ENCODE results near the gene DUSP7.
A peak's percentile ranks its signal among the peaks of the same experiment; 100 is the strongest.

The DUSP7 gene

DNA sequence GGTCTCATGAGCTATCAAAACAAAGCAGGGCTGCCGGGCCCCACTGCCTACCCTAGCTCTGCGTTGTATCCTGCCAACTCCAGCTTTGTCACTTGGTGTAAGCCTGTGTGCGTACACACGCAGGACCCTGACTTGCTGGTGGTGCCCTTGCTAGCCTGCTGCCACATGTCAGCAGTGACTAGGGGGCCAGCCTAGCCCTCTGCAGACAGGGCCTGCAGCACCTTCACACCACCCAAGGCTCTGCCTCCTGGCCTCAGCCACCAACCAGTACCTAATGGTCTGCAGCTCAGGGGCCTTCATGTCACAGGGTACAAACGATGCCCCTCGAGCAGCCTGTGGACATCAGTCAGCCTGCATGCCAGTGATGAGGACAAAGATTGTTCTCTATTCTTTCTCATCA is 30.1 kb upstream of the DUSP7 start:
- DNase-seq: no peak

DNA sequence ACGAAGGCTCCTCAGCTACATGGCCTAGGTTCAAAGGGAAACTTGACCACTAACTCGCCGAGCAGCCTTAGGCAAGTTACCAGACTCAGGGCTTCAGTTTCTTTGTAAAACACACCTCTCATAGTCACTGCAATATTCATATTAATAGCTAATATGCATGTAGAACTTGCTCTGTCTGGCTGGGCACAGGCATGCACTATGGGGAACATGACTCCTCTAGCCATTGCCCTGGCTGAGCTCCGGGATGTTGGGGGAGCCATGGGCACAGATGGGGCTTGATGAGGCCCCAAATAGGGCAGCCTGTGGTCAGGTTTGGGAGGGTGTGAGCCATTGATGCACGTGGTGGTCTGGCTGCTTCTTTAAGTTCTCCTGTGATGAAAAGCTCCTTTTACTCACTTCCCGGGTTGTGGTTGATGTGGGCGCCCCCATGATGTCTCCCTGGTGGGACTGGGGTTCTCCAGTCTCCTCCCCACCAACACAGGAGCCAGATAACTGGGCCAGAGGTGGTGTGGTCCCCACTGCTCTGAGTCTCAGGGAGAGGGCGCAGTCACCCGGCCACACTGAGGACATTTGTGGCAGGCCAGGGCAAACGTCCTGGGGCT is 29.4 kb upstream of the DUSP7 start:
- DNase-seq: peak; percentile 69

DNA sequence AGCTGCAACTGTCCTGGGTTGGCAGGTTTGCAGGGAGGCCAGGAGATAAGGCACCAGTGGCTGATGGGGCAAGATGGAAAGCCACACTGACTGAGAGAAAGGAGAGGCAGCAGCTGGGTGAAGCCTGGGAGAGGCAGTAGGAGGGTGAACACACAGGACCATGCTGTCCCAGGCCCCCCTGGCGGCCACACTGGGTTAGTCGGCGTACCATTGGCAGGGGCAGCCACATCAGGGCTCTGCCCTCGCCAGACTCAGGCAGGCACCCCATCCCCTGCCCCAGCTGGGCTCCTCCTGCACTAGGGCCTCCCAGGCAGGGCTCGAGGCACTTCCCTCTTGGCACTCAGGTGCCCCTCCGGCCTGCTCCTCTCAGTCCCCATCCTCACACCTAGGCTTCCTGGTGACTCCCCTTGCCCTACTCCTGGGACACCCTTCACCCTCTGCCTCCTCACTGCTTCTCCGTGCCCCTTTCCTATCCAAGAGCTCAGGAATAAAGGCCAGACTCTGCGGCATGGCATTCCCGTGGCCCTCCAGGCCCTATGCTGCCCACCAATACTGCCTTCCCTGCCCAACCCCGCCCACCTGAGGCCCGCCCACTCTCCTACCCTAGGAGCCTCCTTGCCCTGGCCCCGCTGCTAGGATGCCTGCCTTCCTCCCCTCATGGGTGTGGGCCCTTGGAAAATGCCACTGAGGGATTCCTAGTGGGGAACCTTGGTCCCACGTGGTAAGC is 28.7 kb upstream of the DUSP7 start:
- DNase-seq: no peak

DNA sequence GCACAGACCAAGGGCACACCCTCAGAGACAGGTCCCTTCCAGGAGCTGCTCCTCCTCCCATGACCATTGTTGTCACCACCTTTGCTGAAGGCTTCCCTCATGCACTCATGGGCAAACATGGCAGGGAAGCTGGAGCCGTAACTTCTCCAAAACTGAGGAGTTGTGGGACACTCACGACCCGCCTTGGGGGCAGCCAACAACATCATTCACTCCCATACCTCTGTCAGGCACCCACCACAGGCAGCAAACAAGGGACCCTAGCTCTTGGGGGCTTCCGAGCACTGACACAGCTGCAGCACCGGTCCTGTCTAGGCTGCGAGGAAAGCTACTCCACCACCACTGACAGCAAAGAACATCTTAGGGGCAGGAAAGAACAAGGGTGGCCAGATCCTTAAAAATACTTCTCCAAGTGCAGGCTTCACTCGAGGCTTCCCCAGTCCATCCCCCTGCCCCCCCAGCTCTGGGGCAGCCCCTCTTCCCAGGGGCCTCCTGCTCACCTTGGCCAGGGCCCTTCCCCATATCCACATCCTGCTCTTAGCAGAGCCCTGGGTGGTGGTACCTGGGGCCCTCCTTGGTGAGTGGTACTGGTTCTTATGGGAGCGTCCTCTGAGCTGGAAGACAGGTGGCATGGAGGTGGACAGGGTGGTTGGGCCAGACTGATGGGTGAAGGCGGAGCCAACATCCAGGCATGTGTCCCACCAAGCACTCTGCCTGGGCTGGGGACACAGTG is 28.0 kb upstream of the DUSP7 start:
- DNase-seq: no peak

DNA sequence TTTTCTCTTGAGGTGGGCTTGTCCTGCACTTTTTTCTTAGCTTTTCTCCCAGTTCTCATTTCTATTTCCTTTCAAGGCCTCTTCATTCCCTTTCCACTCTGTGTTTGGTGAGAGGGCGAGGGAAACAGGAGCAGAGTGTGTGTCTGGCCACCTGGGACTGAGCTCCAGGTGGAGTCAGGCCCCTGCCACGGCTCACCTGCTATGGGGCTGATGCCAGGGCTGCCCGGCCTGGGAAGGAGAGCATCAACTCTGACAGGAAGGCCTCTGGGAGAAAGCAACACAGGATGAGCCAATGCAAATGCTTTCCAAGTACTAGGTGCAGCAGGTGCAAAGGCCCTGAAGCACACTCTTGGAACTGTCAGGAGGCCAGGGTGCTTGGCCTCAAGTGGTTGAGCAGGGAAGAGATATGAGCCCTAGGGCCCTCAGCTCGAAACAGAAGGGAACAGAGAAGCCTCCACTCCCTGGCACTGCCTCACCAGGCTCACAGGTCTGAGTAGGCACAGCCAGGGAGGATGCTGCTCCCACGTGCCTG is 27.3 kb upstream of the DUSP7 start:
- DNase-seq: no peak

DNA sequence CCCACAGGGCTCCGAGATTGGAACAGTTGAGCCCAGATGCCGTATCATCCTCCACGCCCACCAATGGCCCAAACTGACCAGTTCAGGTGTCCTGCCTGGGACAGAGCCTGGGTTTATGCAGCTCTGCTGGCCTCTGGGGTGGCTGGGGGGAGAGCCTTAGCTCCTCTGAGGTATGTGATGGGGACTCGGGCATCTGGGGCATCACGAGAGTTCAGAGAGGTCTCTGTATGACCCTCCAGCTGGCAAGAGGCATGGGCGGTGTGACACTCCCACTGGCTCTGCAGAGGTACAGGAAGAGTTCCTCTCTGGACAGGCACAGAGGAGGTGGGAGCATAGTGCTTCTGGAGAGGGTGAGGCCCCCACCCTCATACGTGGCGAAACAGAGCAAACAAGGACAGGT is 26.6 kb upstream of the DUSP7 start:
- DNase-seq: no peak

DNA sequence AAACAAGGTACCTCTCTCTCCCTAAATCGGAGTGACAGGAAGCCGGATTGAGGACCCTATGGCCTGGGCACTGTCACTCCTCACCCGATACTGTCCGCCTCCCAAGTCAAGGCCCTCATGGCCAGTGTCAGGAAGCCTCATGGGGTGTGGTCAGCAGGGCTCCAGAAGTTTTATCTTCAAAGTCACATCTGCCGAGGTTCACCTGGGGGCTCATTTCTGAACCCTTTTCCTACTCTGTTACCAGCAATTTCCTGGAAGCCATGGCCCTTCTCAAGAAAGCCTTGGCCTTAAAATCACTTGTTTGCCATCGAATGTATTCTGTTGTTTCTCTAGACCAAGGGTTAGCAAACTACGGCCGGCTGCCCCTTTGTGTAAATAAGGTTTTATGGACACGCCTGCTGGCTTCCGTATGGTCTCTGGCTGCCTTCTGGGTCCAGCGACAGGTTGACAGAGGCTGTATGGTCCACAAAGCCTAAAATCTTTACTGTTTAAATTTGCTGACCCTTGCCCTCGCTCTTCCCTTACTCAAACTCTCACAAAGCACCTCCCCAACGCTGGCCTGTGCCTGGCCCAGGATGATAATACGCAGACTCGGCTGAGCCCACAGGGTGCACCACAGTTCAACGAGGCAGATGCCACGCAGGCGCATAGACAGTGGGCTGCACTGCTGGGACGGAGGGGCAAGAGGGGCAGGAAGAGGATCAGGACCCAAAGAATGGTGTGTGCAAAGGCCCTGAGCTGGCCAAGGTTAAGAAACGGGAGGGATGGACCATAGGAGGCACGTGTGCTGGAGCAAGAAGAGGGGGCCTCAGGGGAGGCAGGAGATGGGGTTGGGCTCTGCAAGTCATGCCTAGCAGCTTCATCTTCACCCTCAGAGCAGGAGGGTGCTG is 24.7 kb upstream of the DUSP7 start:
- no peak for DNase-seq

DNA sequence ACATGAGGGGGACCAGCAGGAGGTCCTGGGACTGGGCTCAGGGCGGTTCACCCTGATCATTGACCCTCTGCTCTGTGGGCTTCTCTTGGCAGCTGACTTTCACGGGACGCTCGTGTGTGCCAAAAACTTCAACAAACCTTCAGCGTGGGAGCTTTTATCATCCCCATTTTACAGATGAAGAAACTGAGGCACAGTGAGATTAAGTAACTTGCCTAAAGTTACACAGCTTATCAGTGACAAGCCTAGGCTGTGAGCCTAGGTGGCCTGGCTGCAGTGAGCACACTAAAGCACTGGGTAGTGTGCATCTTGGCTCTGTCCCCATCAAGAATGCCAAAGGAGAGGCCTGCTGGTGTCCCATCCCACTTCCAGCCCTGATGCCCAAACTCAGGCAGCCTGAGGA is 23.6 kb upstream of the DUSP7 start:
- no peak for DNase-seq

DNA sequence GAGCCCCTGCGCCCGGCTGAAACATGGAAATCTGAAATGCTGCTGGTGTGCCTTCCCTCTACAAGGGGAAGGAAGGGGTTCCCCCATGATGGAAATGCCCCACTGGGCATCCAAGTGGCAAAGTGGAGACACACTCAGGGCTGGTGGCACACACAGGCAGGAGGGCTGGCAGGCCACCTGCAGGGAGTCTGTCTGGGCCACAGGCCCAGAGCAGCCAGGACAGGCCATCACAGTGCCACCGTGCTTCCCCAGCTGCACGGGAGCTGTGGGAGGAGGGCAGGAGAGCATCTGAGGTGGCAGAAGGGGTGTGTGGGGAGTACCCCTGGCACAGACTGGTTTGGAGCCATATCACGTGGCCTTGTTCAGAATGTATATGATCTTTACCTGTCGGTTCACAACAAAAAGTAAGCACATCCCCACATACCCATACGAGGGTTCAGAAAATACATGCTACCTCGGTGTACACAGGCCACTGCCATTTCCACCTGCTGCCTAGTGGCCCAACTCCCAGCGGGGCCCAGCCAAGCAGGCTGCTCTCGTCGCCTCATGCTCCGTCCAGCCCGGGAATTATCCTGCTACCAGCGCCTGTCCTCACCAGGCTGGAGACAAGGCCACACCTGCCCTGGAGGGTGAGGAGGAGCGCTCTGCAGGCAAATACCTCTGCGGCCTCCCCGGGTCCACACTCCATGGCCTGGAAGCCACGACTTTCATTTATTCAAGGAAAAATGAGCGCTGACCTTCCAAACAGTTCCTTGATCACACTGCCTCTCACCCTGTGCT is 22.6 kb upstream of the DUSP7 start:
- DNase-seq: no peak

DNA sequence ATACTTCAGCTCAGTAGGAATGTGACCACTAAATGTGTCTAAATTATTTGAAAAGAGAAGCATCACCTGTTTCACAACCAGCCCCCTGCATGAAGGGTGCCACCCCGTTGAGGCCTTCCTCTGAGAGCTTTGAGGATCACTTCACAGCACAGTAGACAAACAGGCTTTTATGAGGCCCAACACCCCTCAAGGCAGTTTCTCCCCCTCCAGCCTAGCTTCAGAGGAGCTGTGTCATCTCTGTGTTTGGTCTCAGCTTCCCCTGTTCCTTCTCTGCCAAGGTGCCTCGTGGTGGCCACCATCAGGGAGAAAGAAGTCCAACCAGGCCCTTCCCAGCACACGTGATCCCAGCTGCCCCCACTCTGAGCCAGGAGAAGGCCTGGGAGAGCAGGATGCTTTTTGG is 21.6 kb upstream of the DUSP7 start:
- no peak for DNase-seq

DNA sequence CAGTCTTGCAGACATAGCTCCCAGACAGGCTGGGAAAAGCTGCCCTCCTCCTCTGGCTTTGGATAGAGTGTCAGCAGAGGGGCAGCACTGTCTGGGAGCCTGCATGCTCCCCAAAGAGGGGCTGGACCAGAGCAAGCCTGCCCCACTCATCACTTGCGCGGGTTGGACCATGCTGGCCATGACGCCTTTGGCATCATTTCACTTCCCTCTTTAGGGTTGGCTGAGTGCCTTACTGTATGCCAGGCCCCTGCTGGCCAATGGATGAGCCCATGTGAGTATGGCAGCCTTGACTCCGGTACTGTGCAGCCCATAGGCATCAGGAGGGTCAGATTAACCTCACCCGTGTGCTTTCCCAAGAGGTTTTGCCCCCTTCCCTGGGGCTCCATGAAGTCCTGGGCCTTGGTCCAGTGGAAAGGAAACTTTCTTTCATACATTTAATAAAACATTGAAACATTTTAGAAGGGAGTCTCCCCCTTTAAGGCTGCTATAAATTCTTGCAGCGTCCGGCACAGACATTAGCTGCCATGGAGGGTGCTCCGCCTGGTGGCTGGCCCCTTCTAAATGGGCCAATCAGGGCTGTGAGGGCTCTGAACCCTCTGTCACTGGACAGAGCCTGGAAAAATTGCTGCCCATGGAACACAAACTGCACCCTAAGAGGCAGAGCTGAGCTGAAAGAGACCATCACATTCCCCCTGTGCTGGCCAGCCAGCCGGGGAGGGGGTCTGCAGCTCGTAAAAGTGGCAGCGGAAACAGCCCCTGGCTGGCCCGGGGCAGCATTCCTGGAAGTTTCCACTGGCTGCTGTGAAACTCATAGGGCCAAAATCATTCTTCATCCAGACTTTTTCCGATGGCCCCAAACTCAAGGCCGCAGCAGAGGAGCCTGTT is 20.8 kb upstream of the DUSP7 start:
- DNase-seq: no peak

DNA sequence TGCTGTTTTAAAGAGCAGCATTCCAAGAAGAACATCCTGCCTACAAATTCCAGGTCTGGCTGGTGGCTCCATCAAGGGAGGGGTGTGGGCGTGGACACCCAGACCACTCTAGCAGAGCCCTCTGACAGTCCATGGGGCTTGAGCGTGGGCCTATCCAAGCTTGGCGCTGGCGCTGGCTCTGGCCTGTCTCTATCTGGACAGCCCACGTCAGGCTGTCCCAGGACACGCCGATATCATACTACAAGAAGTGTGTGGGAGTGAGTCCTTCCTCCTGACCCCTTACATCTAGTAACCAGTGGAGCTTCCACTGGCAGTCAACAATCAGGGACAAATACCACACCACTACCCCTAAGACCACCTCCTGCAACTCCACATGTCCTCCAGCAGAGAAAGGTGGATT is 17.1 kb upstream of the DUSP7 start:
- no peak for DNase-seq

DNA sequence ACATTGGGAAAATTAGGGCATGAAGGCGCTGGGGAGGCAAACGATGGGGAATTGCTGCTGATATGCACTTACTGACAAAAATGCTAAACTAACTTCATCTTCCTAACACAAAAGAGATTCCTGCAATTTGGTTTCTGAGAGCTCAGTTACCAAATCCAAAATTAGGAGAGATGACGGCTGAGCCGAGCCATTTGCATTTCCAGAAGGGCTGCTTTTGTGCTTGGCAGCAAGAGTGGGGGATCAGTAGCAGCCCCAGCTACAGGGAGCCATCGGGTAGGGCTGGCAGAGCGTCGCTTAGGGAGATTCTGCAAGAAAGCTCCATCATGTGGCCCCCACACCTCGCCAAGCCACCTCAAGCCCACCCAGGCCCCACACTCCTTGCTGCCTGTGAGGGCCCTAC is 16.1 kb upstream of the DUSP7 start:
- DNase-seq: no peak

DNA sequence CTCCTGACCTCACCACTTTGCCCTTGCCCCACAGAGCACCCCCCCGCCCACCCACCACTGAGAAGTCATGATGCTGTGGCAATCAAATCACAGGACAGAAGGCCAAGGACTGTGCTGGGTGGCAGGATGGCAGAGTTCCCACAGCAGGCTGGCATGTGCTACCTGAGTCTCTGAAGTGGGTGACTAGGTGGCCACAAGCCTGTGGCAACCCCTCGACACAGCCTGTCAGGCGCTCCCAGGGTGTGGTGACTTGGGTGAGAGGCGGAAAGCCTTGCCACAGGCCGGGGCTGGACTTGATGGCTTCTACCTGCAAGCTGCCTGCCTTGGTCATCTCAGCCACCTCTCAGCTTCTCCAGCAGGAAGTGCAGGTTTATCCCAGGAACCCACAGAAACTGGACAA is 15.6 kb upstream of the DUSP7 start:
- DNase-seq: no peak

DNA sequence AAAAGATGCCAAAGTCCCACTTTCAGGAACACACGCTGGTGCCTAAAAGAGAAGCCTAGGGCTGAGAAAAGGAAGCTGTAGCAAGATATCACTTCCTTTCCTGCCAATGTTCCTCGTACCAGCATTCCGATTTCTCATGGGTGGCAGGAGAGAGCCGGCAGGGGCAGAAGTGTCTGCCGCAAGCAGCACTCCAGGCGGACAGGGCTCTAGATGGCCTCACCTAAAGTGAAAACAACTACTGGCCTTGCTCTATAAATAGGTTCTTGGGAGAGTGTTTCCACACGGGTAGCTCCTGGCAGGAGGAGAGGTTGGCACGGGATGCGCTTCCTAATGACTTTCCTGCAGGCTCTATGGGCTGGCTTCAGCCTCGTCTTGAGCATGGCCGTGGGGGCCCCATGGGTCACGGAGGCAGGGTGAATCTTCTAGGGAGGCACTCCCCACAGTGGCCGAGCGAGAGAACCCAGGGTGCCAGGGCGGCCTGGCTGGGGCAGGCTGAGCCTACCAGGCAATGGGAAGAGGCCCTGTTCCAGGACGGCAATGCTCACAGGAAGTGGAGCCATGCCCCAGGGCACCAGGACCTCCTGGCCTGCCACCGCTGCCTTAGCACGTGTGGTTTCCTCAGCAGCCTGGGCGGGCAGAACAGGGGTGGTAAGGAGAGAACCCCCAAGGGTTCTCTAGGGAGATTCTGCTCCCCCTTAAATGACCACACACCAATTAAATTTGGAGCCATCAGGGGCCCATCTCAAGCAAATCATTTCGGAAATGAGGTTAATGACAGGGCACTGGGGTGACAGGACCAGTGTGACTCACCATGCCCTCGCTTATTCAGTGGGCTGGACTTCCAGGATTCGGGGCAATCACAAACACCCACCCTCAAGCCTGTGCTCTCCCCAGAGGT is 14.6 kb upstream of the DUSP7 start:
- DNase-seq: no peak

DNA sequence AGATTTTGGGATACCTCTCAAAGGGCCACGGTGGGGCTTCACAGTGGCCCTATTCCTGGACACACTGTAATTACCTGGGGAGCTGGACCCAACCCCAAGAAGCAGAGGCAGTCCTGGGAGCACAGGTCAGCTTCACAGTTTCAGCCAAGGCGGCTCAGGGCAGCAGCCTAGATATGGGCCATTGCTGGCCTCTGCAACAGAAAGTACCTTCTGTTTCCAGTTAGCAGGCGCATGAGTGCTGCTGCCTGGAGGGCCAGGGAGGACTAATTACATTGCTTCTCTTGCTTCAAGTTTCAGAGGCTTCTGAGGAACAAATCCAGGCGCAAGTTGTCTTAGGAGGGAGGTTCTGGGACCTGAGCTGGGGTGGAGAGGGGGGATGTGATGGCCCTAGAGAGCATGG is 13.5 kb upstream of the DUSP7 start:
- DNase-seq: no peak

DNA sequence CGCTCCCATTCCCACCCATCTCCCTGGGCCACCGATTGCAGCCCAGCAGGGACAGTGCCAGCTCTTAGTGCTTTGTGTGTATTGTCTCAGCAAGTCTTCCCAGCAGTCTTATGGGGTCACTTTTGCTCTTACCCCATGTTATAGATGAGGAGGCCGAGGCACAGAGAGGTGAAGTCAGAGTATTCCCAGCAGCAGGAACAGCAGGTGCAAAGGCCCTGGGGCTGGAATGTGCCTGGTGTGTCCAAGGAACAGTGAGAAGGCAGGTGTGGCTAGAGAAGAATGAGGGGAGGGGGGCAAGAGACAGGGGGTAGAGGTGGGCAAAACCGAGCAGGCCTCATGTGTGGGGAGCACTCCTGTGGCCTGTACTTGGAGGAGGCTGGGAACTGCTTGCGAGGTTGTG is 12.8 kb upstream of the DUSP7 start:
- DNase-seq: no peak

DNA sequence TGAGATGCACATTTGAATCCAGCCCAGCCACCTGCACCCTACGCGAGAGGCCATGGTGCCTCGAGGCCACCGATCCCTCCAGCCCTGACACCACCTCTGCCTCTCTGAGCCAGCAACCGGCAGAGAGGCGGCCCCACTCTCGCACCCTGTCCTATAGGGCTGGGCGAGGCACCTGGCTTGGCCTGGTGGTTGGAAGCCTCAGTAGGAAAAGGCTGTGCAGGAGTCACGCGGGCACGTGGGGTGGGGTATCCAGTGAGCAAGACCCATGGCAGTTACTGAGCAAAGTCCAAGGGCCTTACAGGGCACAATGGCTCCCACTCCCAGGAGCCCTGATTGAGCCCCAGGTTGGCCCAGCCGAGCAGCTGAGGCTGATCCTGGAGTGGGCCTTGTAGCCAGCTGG is 12.4 kb upstream of the DUSP7 start:
- DNase-seq: no peak

DNA sequence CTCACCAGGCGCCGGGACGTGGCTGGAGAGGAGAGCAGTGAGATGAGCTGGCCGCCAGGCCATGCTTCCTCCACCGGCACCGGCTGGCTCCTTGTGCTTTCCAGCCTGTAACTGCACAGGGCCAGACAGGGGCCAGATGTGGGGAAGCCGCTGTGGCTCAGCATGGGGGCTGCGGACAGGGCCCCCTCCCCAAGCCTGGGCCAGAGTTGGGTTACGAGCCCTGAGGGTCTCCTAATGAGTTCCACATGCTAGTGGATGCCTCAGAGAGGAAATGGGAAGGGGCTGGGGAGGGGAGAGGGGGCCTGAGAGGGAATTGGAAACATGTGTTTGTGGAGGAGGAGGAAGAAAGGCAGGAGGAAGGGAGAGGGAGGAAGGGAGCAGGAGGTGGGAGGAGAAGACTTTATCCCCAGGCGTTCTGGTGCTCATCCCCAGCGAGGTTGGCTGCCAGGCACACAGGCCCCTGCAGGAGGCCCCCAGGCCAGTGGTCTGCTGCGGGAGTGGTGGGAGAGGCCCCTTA is 11.7 kb upstream of the DUSP7 start:
- DNase-seq: no peak

DNA sequence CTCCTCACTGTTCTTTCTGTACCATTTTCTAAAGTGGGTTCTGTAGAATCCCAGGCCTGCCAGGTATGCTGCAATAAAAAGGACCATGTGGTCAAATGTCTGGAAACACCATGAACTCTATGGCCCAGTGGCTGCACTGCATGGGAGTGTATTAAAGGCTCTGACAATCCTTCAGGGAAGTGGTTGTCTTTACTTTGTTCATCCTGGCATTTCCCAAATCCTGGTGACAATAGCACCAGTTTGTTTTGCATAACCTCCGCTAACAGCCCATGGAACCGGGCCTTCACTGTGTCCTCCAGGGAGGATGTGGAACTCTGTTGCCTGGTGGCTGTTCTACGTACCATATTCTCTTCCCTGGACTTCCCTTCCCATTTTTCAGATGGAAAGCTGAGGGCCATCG is 11.2 kb upstream of the DUSP7 start:
- DNase-seq: no peak
